ENCODE data around the gene PREX1.

PREX1 gene

DNA sequence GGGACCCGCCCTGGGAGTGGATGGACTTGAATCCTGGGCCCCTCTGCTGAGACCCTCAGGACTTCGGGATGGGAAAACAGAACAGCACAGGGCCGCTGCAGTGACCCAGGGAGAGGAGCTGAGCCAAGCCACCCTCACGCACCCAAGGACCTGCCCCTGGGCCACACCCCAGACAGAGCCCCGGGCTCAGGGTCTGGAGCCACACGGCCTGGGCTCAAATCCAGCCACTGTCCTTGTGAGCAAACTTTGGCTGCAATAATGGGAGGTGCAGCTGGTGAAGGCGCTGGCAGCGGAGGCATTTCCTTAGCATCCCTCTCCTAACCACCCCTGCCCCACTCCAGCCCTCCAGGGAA lies 207.7 kb downstream of the PREX1 start:
- H3K27ac ChIP-seq (replicated peaks): no peak overlapping the region
- TF ChIP-seq POLR2AphosphoS5 (IDR thresholded peaks at IDR 0.05; ENCODE audit: low read depth) (no peak), GABPA (IDR thresholded peaks at IDR 0.05; ENCODE audit: low read depth) (no peak), REST (IDR thresholded peaks at IDR 0.05; ENCODE audit: insufficient replicate concordance, low read depth) (no peak), SPI1 (IDR thresholded peaks at IDR 0.05; ENCODE audit: borderline replicate concordance, low read depth) (no peak)
- TF ChIP-seq, protein P1, sequence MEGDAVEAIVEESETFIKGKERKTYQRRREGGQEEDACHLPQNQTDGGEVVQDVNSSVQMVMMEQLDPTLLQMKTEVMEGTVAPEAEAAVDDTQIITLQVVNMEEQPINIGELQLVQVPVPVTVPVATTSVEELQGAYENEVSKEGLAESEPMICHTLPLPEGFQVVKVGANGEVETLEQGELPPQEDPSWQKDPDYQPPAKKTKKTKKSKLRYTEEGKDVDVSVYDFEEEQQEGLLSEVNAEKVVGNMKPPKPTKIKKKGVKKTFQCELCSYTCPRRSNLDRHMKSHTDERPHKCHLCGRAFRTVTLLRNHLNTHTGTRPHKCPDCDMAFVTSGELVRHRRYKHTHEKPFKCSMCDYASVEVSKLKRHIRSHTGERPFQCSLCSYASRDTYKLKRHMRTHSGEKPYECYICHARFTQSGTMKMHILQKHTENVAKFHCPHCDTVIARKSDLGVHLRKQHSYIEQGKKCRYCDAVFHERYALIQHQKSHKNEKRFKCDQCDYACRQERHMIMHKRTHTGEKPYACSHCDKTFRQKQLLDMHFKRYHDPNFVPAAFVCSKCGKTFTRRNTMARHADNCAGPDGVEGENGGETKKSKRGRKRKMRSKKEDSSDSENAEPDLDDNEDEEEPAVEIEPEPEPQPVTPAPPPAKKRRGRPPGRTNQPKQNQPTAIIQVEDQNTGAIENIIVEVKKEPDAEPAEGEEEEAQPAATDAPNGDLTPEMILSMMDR (IDR thresholded peaks at IDR 0.05; ENCODE audit: insufficient read depth, low read length): no peak
- DNase-seq (ENCODE audit: low read depth in 1 of 2, low spot score in 1 of 2): no peak

DNA sequence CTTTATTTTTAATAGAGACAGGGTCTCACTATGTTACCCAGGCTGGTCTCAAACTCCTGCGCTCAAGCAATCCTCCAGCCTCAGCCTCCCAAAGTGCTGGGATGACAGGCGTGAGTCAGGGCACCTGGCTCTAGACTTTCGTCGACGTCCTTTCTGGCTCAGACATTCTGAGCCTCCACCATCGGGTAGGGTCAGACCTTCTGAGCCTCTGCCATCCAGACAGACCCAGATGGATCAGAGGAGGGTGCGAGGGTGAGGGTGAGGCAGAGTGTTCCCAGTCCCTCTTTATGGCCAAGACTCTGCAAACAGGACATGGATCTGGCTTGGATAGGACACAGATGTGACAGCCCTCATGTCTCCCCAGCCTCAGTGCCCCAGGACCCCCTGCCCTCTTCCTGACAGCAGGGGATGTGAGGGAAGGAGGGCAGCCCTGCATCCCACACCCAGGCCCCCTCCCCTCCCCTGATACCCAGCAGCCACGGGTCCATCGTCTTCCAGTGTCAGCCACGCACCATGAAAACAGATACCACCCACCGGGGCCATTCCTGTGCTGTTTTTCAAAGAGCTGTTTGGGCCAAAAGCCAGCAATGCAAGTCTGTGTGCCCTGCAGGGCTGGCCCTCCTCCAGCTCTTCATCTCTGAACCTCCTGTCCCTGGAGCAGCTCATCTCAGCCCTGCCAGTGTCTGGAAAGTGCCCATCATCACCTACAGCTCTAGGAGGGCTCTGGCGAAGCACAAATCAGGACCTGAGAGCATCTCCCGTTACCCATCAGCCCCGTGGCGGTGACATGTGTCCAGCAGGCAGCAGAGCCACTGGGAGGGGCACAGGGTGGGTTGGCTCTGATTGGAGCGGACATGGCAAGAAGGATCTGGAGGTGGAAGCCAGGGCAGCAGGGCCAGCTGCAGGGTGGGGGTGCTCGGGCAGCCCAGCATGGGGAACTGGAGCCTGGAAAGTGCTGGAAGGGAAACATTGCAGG lies 208.4 kb downstream of the PREX1 start:
- DNase-seq (ENCODE audit: low read depth in 1 of 2, low spot score in 1 of 2): no peak
- Histone ChIP-seq H3K4me3 (replicated peaks; ENCODE audit: insufficient read depth, low read length) (no peak overlapping the region), H3K27me3 (ENCODE audit: insufficient read depth, poor library complexity, severe bottlenecking) (no peaks in the 10 kb centered on the region), H3K27ac (replicated peaks) (no peak overlapping the region)
- TF ChIP-seq REST (IDR thresholded peaks at IDR 0.05; ENCODE audit: insufficient replicate concordance, low read depth) (no peak), POLR2AphosphoS5 (IDR thresholded peaks at IDR 0.05; ENCODE audit: low read depth) (no peak), SPI1 (IDR thresholded peaks at IDR 0.05; ENCODE audit: borderline replicate concordance, low read depth) (no peak), GABPA (IDR thresholded peaks at IDR 0.05; ENCODE audit: low read depth) (no peak)
- TF ChIP-seq, protein P1 (IDR thresholded peaks at IDR 0.05; ENCODE audit: insufficient read depth, low read length): no peak

More for the DNA sequence above, 207.7 kb downstream of the PREX1 start:
- H3K4me3 ChIP-seq (replicated peaks; ENCODE audit: insufficient read depth, low read length): no peak overlapping the region
- H3K27me3 ChIP-seq (ENCODE audit: insufficient read depth, poor library complexity, severe bottlenecking): no peaks in the 10 kb centered on the region

DNA sequence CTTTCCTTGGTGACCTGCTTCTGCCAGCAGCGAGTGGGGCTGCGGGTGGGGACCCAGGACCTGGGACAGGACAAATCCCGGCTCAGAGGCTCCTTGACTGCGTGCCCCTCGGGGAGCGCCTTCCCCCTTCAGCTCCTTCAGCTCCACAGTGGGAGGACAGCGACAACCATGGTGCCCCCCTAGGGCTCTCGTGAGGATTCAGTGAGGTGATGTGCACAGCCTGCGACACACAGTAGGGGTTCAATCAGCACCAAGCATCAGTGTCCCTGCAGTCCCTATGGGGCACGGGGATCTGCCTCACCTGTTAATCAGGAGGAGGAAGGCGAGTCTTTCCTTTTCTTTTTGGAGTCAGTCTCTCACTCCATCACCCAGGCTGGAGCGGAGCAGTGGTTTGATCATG lies 209.2 kb downstream of the PREX1 start:
- TF ChIP-seq, protein P1 (IDR thresholded peaks at IDR 0.05; ENCODE audit: insufficient read depth, low read length): no peak
- no peak for TF ChIP-seq SPI1 (IDR thresholded peaks at IDR 0.05; ENCODE audit: borderline replicate concordance, low read depth)
- no peak for TF ChIP-seq GABPA (IDR thresholded peaks at IDR 0.05; ENCODE audit: low read depth)
- TF ChIP-seq REST (IDR thresholded peaks at IDR 0.05; ENCODE audit: insufficient replicate concordance, low read depth): no peak
- TF ChIP-seq POLR2AphosphoS5 (IDR thresholded peaks at IDR 0.05; ENCODE audit: low read depth): no peak
- Histone ChIP-seq H3K27me3 (ENCODE audit: insufficient read depth, poor library complexity, severe bottlenecking) (no peaks in the 10 kb centered on the region), H3K4me3 (replicated peaks; ENCODE audit: insufficient read depth, low read length) (no peak overlapping the region), H3K27ac (replicated peaks) (no peak overlapping the region)
- DNase-seq (ENCODE audit: low read depth in 1 of 2, low spot score in 1 of 2): no peak

Measured in HL-60 (cell line).